Lower leg skin (tissue), 4 donors: Measurements from ENCODE around the gene HLA-F. TPM values are rescaled to one million over a fixed set of nuclear protein-coding genes. Genes with fewer than 3 reads are reported as not detected.

Source experiments
- DNase-seq, 2 donors: peaks; one replicate each; pipeline ENCODE4 v3.0.0-alpha.2; 2019; ENCODE audit warnings: low spot score in 2 of 2
- H3K4me3 ChIP-seq: fragments of 200-600 bp; sonication (generic); 2 replicates; pipeline ENCODE4 v1.5.1; 2017; ENCODE audit warnings: mild to moderate bottlenecking, low read depth; ENCODE audit not compliant: poor library complexity, severe bottlenecking
- POLR2A ChIP-seq, 2 donors: fragments of 450-650 bp; IDR thresholded peaks; one replicate each; pipeline ENCODE4 v1.6.1; 2016 to 2017; ENCODE audit warnings: antibody characterized with exemption in 2 of 2, mild to moderate bottlenecking in 1 of 2, moderate library complexity in 1 of 2
- WGBS, 2 donors: methylation state at CpG; one replicate each; pipeline ENCODE4 v1.1.5; 2018; 5-methylcytosine and 5-hydroxymethylcytosine counted together
- intact Hi-C: fragments of 100-400 bp; cut with DNase I; formaldehyde crosslinking; loops from one replicate; pipeline ENCODE4 v1.15.0; 2023; ENCODE audit warnings: low total_unique reads
- total RNA-seq, 4 donors: library from RNA; depleted of rRNA; stranded (reverse); fragments of >200 nt; gene quantifications; one replicate each; pipeline ENCODE4 v1.1.0, GENCODE V29; 2016
- TF ChIP-seq, protein P1 (sequence below), 3 donors: fragments of 450-650 bp; IDR thresholded peaks; one replicate each; pipeline ENCODE4 v1.5.1; 2016; ENCODE audit warnings: antibody characterized with exemption in 3 of 3, mild to moderate bottlenecking in 3 of 3, moderate library complexity in 2 of 3

HLA-F gene
- total RNA-seq, 4 donors from 2014 or later = 65.9 to 97.8 (median 92.9) TPM

DNA sequence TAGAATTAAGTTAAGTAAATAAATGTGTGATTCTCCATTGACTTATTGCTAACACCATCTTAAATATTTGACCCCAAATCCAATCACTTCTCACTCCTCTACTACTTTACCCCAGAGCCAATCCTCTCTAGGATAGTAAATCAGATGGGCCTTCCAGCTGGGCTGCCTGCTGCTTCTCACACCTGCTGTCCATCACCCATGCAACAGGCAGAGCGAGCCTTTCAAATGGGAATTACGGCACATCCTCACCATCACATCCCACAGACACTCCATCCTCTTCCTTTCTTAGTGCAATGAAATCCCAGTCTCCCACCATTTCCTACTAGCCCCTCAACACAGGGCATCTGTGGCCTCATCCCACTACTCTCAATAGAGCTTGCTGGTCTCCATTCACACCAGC lies 34.0 kb downstream of the HLA-F start:
- no peak for TF ChIP-seq POLR2A (IDR thresholded peaks at IDR 0.05)
- TF ChIP-seq, protein P1, sequence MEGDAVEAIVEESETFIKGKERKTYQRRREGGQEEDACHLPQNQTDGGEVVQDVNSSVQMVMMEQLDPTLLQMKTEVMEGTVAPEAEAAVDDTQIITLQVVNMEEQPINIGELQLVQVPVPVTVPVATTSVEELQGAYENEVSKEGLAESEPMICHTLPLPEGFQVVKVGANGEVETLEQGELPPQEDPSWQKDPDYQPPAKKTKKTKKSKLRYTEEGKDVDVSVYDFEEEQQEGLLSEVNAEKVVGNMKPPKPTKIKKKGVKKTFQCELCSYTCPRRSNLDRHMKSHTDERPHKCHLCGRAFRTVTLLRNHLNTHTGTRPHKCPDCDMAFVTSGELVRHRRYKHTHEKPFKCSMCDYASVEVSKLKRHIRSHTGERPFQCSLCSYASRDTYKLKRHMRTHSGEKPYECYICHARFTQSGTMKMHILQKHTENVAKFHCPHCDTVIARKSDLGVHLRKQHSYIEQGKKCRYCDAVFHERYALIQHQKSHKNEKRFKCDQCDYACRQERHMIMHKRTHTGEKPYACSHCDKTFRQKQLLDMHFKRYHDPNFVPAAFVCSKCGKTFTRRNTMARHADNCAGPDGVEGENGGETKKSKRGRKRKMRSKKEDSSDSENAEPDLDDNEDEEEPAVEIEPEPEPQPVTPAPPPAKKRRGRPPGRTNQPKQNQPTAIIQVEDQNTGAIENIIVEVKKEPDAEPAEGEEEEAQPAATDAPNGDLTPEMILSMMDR (IDR thresholded peaks at IDR 0.05) = no peak
- WGBS, 2 donors = 97 to 100% methylated on average over 2 of the region's 2 CpGs
- intact Hi-C loops = no loop called here
- no peak for DNase-seq
- no peak overlapping the region for H3K4me3 ChIP-seq

GRCh38 chr6:29757701-29758293 lies 34.6 kb downstream of the HLA-F start:
- no peak overlapping the region for H3K4me3 ChIP-seq
- no peak for DNase-seq
- TF ChIP-seq, protein P1 (IDR thresholded peaks at IDR 0.05) = no peak
- WGBS, 2 donors = 27 to 50% methylated on average over 2 of the region's 2 CpGs
- intact Hi-C loops = no loop called here

- no peak for TF ChIP-seq POLR2A (IDR thresholded peaks at IDR 0.05)
- TF ChIP-seq, protein P1 (IDR thresholded peaks at IDR 0.05) = no peak
- intact Hi-C loops = no loop called here
- no peak overlapping the region for H3K4me3 ChIP-seq
- DNase-seq = no peak
- WGBS, 2 donors = 81 to 86% methylated on average over 2 of the region's 2 CpGs
Measured at GRCh38 chr6:29758761-29759160, 35.5 kb downstream of the HLA-F start.

GRCh38 chr6:29759457-29759856 lies 36.2 kb downstream of the HLA-F start:
- WGBS, 2 donors = 84 to 85% methylated on average over 5 of the region's 5 CpGs
- intact Hi-C loops = no loop called here
- TF ChIP-seq, protein P1 (IDR thresholded peaks at IDR 0.05) = no peak
- TF ChIP-seq POLR2A (IDR thresholded peaks at IDR 0.05) = no peak
- no peak overlapping the region for H3K4me3 ChIP-seq
- no peak for DNase-seq

DNA sequence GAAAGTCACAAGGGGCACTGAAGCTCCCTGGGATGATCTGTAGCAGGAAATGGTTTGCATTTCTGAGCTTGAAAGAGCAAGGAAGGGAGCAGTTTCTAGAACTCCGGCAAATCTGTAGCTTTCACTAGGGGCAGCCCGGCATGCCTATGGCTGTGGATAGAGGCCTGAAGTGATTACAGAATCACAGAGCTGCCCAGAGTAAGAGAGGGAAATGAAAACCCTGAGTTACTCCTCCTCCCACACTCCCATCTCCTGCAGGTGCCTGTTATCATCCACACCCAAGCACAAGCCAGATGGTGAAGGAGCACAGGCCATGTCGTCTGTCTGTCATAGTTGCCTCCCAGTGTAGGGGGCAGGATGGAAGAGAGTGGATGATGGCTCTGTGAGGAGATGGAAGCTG lies 37.1 kb downstream of the HLA-F start:
- intact Hi-C loops = no loop called here
- WGBS, 2 donors = 62 to 93% methylated on average over 2 to 3 of the region's 3 CpGs
- H3K4me3 ChIP-seq = no peak overlapping the region
- DNase-seq = no peak
- TF ChIP-seq POLR2A (IDR thresholded peaks at IDR 0.05) = no peak
- TF ChIP-seq, protein P1 (IDR thresholded peaks at IDR 0.05) = no peak

DNA sequence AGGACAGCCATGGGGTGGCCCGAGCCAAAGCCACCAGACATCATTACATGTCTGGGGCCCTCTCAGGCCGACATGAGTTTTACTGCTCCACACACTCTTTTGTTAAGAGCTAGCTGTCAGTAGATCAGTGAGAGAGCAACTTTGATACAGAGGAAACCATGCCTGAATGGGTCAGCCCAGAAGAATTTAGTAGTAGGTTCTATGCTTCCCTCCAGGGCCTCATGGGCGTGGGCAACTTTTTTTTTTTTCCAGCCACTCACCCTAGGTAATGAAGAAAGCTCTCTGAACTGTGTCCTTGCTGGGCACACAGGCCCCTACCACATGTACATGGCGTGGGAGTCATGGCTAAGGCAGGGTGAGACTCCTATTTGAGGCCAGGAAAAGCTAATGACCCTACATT lies 38.8 kb downstream of the HLA-F start:
- intact Hi-C loops = no loop called here
- TF ChIP-seq POLR2A (IDR thresholded peaks at IDR 0.05) = no peak
- TF ChIP-seq, protein P1 (IDR thresholded peaks at IDR 0.05) = no peak
- WGBS, 2 donors = 46 to 55% methylated on average over 3 to 4 of the region's 4 CpGs

More for the DNA sequence above, 38.8 kb downstream of the HLA-F start:
- H3K4me3 ChIP-seq = no peak overlapping the region
- no peak for DNase-seq
